IPS-NIHi7 (cell line): ENCODE measurements around the gene MCF2.
"Not testable (repeated sequence)": the region's sequence is repeated elsewhere in the genome, so short reads cannot be mapped to it uniquely, and the experiment has no call there.

Experiments
- DNase-seq: peaks from one replicate; pipeline ENCODE4 v3.0.0; 2012; ENCODE audit warnings: mixed read lengths; ENCODE audit errors: extremely low spot score

Gene MCF2

DNA sequence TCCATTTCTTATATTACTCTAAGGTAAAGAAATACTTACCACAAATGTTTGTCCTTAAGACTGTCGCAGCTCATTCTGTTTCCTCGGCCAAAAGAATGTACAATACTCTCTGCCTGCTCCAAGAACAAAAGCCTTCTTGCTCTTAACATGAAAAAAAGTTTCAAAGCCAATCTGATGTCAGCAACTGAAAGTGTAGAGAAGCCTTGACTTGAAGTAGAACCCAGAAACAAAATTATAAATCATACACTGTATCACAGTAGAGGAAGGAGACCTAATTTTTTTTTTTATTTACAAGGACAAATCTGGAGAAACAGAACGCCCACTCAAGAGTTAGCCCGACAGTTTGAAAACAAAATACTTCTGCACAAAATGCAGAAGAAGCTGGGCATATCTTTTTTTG, at the start of gene MCF2:
TSS of gene MCF2 (minus strand) at position 101 of the 400 bp plus-strand sequence. CDS start 56,423 bp downstream, outside the sequence.
- DNase-seq, result no peak

DNA sequence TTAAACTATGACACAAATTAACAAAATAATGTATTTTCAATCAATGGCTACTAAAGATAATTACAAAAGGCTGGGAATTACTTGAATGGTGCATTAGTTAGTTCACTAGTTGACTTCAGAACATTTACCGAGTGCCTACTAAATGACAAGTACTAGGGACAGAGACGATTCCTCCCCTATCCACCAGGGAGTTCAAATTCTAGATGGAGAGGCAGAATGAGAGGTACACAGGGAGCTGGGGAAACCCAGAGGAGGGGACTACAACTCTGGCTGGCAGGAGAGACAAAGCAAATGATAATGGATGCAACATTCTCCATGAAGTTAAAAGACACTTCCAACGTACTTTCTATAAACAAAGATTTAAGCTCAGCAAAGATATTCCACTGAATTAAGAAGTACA, 43.1 kb upstream of the MCF2 start:
- peak; percentile 16 for DNase-seq

DNA sequence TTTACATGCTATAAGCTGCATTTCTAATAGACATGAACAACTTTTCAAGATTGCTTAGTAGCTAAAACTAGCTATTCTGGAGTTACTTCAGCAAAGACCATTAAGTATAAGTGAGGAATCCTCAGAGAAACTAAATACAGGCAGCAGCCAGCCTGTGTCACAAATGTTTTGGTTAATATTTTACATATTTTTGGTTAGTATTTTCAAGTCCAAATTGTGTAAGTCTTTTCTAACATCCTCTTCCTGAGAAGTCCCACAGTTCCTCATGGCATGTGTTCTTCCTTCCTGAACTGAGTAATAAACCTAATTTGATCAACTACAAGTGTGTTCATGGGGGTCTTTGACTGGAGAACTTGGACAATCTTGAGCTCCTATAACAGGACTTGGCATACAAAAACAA, 42.4 kb upstream of the MCF2 start:
- no peak for DNase-seq

DNA sequence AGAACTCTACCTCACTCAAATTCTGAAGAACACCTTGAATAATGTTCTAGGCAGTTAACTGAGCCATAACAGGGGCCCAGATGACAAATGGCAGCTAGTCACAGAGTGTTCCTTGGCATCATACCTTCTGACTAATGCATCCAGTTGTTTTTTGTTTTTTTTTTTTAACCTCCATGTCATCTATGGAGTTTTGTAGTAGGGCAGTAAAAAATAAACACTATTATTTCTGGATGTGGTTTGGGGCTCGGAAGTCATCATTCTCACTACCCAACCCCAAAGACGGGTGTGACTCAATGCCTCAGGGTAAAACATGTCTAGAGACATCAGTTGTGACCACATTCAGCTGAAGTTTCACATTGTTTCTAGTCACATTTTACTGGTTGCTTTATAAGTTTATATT, 31.2 kb upstream of the MCF2 start:
- no peak for DNase-seq

GRCh38 chrX:139738581-139738980, 30.6 kb upstream of the MCF2 start:
- DNase-seq, result peak; percentile 12

DNA sequence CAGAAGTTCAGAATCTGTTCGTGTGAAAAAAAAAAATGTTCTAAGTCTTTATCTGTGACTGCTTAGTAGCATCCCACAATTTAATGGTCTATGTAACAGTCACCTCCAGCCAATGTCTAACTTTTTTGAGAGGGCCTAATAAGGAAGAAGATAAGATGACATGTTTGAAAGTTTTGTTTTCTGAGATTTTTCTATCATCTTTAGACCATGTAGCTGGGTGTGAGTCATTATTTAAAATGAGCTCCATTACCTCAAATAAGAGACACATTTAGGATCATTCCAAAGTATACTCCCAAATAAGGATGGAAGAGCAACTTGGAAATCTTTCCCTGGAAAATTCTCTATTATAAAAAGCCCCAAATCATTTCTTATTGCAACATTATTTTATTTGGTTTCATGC, 28.2 kb upstream of the MCF2 start:
- DNase-seq, result no peak

DNA sequence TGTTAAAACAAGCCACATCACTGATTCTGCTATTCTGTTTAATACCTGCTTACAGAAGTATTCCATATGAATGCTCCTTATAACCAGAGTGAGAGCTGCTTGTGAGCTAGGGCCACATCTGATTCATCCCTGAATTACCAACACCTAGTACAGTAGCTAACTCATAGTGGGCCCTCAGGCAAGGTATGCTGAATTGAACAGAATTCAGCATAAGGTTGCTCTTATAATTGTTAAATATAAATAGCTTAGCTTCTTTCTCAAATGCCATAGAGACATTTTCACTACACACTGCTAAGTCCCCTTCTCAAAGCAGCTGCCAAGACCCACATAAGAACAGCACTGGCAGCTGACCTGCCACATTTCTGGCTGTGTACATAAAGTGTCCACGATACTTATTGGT, 27.0 kb upstream of the MCF2 start:
- no peak for DNase-seq

DNA sequence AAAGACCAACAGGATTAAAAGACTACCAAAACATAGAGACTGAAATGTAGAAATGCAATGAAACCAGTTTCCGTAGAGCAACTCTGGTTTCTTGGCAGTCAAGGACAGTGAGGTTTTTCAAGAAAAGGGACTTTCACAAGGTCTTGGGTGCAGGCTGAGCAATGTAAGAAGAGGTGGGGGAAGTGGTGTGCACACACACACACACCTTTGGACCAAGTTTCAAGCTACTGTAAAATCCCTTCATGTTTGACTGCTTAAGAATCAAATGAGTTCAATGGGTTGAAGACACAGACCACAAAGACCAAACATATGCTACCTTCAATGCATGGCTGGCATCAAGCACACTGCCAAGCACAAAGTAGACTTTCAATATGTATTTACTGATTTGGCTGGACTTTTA, 17.8 kb upstream of the MCF2 start:
- DNase-seq, result no peak

- DNase-seq, result no peak
These were observed 16.7 kb upstream of the MCF2 start for GRCh38 chrX:139724626-139725025.

GRCh38 chrX:139720979-139721378, 13.0 kb upstream of the MCF2 start:
- no peak for DNase-seq

DNA sequence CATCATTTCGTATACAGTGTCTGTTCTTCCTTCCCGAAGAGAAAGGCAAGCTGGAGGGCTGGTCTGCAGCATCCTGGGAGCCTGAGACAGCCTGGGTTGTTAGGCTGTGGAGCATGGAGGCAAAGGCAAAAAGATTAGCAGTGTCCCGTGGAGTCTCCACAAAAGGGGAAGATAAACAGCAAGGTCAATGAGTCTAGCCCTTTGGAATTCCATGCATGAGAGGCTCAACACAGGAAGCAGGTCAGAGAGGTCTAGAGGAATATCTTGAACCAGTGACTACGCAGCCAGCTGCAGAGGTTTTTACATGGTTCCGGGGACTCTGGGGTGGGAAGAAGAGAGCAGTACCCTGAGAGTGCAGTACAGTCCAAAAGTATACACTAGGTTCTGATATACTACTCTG, 12.2 kb upstream of the MCF2 start:
- DNase-seq, result peak; percentile 80

DNA sequence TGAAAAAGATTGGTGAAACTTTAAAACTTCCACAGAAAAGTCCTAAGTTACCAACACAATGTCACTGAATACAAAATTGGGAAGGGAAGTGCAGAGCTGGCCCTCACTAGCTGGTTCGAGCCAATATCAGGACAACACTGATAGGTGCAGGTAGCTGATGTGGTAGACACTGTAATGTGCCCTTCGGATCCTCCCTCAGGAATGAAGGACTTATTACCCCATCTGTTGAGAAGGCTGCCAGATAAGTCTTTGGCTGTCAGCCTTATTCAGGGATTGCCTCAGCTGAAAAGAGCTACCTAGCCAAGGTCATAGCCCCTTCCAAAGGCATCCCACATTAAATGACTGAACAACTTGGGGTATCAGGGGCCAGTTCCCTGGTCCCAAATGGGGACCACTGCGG, 5.3 kb downstream of the MCF2 start:
- no peak for DNase-seq

DNA sequence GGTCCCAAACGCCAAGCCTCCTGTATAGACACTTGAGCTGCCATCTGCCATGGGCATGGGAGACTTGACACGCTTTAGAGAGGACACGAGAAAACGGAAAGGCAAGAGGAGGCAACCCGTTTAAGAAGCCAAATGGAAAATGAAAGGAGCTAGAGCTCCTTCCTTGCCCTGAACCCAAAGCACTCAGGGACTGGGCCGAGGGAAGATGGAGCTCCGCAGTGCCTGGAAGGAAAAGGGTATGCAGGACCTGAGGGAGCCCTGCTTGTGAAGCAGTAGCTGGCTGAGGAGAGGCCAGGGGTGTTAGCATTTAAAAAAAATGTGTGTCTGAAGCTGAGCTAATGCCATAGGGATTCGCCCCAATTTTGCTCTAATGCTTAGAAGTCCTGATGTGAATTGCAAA, 15.1 kb downstream of the MCF2 start:
- DNase-seq, result no peak

GRCh38 chrX:139692506-139692849, 15.5 kb downstream of the MCF2 start:
- DNase-seq, result peak; percentile 15

DNA sequence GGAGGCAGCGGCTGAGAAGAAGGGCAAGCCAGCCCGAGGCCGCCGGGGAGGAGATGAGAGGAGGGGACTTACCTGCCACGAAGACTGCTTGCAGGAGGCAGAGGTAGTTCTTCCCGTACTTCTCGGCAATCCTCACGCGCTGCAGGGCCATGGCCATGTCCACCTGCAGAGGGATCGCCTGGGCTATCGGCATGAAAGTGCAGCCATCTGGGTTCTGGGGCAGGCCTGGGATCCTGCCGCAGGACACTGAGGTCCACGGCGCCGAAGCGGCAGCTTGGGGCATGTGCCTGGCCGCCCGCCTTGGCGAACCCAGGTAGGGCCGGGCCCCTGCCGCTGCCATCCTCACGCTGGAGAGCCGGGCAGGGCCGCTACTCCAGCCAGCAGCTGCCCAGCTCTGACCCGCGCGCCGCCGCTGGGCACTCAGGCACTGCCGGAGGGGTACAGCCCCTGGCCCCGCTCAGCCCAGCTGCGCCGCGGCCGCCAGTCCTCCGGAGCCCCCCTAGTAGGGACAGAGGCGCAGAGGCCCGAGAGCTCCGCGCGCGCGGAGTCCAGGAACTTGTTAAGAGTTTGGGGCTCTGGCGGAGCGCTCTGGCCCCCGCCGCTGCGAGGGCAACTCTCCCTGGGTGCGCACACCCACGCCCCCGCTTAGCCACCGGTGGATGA, 16.0 kb downstream of the MCF2 start:
- DNase-seq, result peak; percentile 21

- DNase-seq, result no peak
These were observed 16.5 kb downstream of the MCF2 start for GRCh38 chrX:139691493-139691842.

DNA sequence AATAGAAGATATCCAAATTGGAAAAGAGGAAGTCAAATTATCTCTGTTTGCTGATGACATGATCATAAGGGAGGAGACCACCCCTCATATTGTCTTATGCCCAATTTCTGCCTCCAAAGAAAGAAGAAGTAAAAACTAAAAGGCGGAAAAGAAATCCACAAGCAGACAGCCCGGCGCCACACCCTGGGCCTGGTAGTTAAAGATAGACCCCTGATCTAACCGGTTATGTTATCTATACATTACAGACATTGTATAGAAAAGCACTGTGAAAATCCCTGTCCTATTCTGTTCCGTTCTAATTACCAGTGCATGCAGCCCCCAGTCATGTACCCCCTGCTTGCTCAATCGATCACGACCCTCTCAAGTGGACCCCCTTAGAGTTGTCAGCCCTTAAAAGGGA, 22.8 kb downstream of the MCF2 start:
- DNase-seq, result not testable (repeated sequence)

DNA sequence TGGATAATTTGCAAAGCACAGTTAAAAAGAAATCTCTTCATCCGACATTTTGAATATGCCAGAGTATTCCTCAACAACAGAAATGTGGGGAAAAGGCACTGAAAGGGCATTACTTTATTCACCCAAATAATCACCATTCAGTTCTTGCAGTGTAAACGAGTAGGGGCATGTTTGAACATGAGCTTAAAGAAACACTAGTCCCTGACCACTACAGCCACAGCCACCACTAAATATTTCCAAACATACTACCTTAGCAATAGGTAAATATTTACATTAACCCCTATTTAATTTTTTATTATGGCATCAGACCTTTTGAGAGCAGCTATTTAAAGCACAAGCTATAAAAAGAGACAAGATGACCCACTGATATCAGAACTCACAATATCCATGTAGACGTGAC, 27.6 kb downstream of the MCF2 start:
- DNase-seq, result no peak

GRCh38 chrX:139647597-139647996, 60.4 kb downstream of the MCF2 start:
- DNase-seq, result no peak

DNA sequence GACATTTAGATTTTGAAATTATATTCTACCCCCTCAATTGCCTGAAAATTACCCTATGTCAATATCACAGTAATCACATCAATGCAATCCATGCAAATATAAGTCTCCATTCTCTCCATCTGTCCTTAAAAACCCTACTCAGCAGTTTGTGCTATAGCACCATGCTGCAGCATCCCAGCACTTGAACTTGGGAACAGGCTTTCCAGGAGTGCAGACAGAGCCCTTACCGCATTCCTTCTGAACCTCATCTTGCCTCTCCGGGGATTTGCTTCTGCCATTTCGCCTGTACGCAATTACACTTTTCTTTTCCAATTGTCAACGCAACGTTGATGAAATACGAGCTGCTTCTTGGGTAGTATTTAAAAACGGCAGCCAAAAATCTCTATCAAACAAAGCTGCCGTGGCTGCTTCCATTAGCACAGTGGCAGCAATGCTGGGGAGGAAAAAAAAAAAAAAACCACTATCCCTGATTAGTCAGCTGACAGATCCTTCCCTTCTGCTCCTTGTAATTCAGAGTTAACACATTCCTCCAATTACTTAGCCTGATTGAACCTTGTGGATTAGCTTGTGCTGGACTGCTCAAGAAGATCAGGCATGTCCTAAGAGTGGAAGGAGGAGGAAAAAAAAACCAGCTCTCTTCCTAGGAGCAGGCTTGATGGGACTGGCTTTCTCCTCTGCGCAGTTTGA, 65.6 kb downstream of the MCF2 start:
- DNase-seq, result peak; percentile 38

GRCh38 chrX:139640259-139640658, 67.7 kb downstream of the MCF2 start:
- DNase-seq, result no peak

- no peak for DNase-seq
These were observed 68.7 kb downstream of the MCF2 start for GRCh38 chrX:139639253-139639652.

DNA sequence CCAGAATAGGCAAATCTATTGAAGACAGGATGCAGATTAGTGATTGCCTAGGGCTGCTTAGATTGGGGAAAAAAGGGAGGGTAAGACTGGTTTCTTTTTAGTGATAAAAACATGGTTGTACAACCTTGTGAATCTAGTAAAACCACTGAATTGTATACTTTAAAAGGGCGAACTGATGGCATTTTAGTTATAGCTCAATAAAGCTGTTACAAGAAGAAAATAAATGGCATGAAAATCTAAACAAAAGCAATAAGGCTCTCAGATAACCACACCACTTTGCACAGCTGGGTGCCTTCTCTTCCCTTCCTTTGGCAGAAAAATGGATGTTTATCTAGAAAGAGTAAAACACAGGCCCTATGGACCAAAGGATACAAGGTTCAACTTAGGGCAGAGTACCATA, 107.9 kb downstream of the MCF2 start:
- no peak for DNase-seq

GRCh38 chrX:139596068-139596467, 111.9 kb downstream of the MCF2 start:
- peak; percentile 58 for DNase-seq
